Measurements from ENCODE around the gene BIN1. TPM values are rescaled to one million over a fixed set of nuclear protein-coding genes. Genes with fewer than 3 reads are reported as not detected.

The BIN1 gene
- total RNA-seq, 1 donor, result 43.9 TPM

GRCh38 chr2:127049927-127050802 is 56.8 kb downstream of the BIN1 start:
- H3K4me3 ChIP-seq (ENCODE audit: low read length), result no peak overlapping the region

DNA sequence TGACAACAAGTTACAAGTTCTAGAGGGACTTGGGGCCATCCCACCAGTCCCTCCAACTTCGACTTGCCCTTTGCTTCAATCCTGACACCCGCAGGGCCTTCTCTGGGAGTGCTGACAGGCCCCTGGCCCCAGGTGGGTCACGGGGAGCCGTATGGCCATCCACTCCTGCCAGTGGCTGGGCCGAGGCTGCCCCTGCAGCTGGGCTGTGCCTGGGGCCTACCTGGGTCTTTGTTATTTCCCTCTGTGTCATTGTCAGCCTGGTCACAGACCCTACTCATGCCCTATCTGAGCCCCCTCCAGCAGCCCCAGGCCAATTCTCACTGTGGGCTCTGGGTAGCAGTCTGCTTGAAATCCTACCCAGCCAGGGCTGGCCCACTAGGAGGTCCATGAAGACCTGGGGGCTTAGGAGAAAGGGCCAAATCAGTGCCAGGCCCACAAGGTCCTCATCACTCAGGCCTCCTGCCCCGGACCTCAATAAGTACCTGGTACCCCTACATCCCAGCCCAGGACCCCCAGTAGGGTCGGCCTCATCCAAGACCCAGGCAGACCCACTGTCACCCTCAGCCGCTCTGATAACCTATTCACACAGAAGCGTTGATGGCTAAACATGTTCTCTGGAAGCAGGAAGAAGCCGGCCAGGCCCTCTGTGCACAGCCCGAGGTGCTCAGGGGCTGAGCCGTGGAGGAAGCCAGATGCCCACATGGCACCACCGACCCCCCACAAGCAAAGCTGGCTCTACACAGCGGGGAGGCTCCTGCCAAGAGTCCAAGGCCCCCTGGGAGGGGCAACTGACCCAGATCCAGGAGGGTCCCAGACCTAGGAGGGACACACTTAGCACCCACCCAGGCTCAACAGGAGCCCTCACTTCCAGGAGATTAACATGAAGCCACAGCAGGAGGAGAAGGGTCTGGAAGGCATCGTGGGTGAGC is 57.7 kb downstream of the BIN1 start:
- Histone ChIP-seq H3K27me3 (ENCODE audit: insufficient read depth, low read length) (no peaks in the 10 kb centered on the region), H3K4me3 (ENCODE audit: low read length) (no peak overlapping the region), H3K9me3 (ENCODE audit: low read depth, low read length) (no peaks in the 10 kb centered on the region), H3K4me1 (ENCODE audit: insufficient read depth, low read length) (no peaks in the 10 kb centered on the region)

More at GRCh38 chr2:127049927-127050802, 56.8 kb downstream of the BIN1 start:
- no peaks in the 10 kb centered on the region for H3K27me3 ChIP-seq (ENCODE audit: insufficient read depth, low read length)
- no peaks in the 10 kb centered on the region for H3K9me3 ChIP-seq (ENCODE audit: low read depth, low read length)
- no peaks in the 10 kb centered on the region for H3K4me1 ChIP-seq (ENCODE audit: insufficient read depth, low read length)

DNA sequence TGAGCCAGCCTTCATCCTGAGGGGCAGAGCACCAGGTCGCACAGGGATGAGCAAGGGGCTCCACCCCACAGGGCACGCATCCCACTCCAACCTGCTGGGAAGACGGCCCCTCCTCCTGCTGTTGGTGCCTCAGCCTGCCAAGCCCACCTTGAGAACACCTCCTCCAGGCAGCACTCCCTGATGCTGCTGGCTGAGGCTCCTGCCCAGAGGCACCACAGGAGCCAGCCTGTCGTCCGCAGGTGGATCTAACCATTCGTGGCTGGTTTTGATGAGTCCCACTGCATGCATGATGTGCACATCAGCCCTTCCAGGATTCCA is 58.4 kb downstream of the BIN1 start:
- no peaks in the 10 kb centered on the region for H3K4me1 ChIP-seq (ENCODE audit: insufficient read depth, low read length)
- no peak overlapping the region for H3K4me3 ChIP-seq (ENCODE audit: low read length)
- no peaks in the 10 kb centered on the region for H3K9me3 ChIP-seq (ENCODE audit: low read depth, low read length)
- no peaks in the 10 kb centered on the region for H3K27me3 ChIP-seq (ENCODE audit: insufficient read depth, low read length)

GRCh38 chr2:127047716-127048617 is 59.0 kb downstream of the BIN1 start:
- no peaks in the 10 kb centered on the region for H3K27me3 ChIP-seq (ENCODE audit: insufficient read depth, low read length)
- H3K4me3 ChIP-seq (ENCODE audit: low read length), result no peak overlapping the region
- no peaks in the 10 kb centered on the region for H3K9me3 ChIP-seq (ENCODE audit: low read depth, low read length)
- H3K4me1 ChIP-seq (ENCODE audit: insufficient read depth, low read length), result no peaks in the 10 kb centered on the region

- H3K4me1 ChIP-seq (ENCODE audit: insufficient read depth, low read length), result no peaks in the 10 kb centered on the region
These were observed 59.9 kb downstream of the BIN1 start for GRCh38 chr2:127047054-127047453.

GRCh38 chr2:127046579-127046978 is 60.4 kb downstream of the BIN1 start:
- H3K4me3 ChIP-seq (ENCODE audit: low read length), result no peak overlapping the region
- no peaks in the 10 kb centered on the region for H3K9me3 ChIP-seq (ENCODE audit: low read depth, low read length)
- no peaks in the 10 kb centered on the region for H3K27me3 ChIP-seq (ENCODE audit: insufficient read depth, low read length)
- H3K4me1 ChIP-seq (ENCODE audit: insufficient read depth, low read length), result no peaks in the 10 kb centered on the region

More at GRCh38 chr2:127047054-127047453, 59.9 kb downstream of the BIN1 start:
- Histone ChIP-seq H3K9me3 (ENCODE audit: low read depth, low read length) (no peaks in the 10 kb centered on the region), H3K4me3 (ENCODE audit: low read length) (no peak overlapping the region), H3K27me3 (ENCODE audit: insufficient read depth, low read length) (no peaks in the 10 kb centered on the region)

- no peak overlapping the region for H3K4me3 ChIP-seq (ENCODE audit: low read length)
- H3K9me3 ChIP-seq (ENCODE audit: low read depth, low read length), result no peaks in the 10 kb centered on the region
- no peaks in the 10 kb centered on the region for H3K27me3 ChIP-seq (ENCODE audit: insufficient read depth, low read length)
- no peaks in the 10 kb centered on the region for H3K4me1 ChIP-seq (ENCODE audit: insufficient read depth, low read length)
These were observed 61.0 kb downstream of the BIN1 start for GRCh38 chr2:127045792-127046501.

- Histone ChIP-seq H3K9me3 (ENCODE audit: low read depth, low read length) (no peaks in the 10 kb centered on the region), H3K4me1 (ENCODE audit: insufficient read depth, low read length) (no peaks in the 10 kb centered on the region), H3K4me3 (ENCODE audit: low read length) (no peak overlapping the region), H3K27me3 (ENCODE audit: insufficient read depth, low read length) (no peaks in the 10 kb centered on the region)
These were observed 61.8 kb downstream of the BIN1 start for GRCh38 chr2:127044977-127045661.

- Histone ChIP-seq H3K27me3 (ENCODE audit: insufficient read depth, low read length) (no peaks in the 10 kb centered on the region), H3K4me3 (ENCODE audit: low read length) (no peak overlapping the region)
These were observed 62.7 kb downstream of the BIN1 start for GRCh38 chr2:127044165-127044718.

GRCh38 chr2:127043367-127044164 is 63.4 kb downstream of the BIN1 start:
- Histone ChIP-seq H3K4me1 (ENCODE audit: insufficient read depth, low read length) (no peaks in the 10 kb centered on the region), H3K9me3 (ENCODE audit: low read depth, low read length) (no peaks in the 10 kb centered on the region), H3K27me3 (ENCODE audit: insufficient read depth, low read length) (no peaks in the 10 kb centered on the region), H3K4me3 (ENCODE audit: low read length) (no peak overlapping the region)

More at GRCh38 chr2:127044165-127044718, 62.7 kb downstream of the BIN1 start:
- Histone ChIP-seq H3K9me3 (ENCODE audit: low read depth, low read length) (no peaks in the 10 kb centered on the region), H3K4me1 (ENCODE audit: insufficient read depth, low read length) (no peaks in the 10 kb centered on the region)

GRCh38 chr2:127041259-127041970 is 65.5 kb downstream of the BIN1 start:
- Histone ChIP-seq H3K4me1 (ENCODE audit: insufficient read depth, low read length) (no peaks in the 10 kb centered on the region), H3K4me3 (ENCODE audit: low read length) (no peak overlapping the region), H3K9me3 (ENCODE audit: low read depth, low read length) (no peaks in the 10 kb centered on the region), H3K27me3 (ENCODE audit: insufficient read depth, low read length) (no peaks in the 10 kb centered on the region)

DNA sequence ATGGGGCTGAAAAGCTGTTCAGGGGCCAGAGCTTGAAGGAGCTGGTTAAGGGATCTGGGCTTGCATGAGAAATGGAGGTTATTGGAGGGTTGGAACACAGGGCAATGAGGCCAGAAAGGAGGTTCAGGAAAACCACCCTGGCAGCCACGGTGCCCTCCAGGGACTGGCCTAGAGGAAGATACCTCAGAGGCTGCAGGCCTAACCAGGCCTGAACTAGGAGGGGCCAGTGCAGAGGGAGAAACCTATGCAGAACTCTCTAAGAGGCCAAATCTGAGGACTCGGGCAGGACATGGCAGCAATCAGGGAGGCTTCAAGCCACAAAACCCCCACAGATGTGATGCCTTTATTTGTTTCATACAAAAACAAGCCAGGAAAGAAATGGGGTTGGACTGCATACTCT is 66.8 kb downstream of the BIN1 start:
- Histone ChIP-seq H3K9me3 (ENCODE audit: low read depth, low read length) (no peaks in the 10 kb centered on the region), H3K27me3 (ENCODE audit: insufficient read depth, low read length) (no peaks in the 10 kb centered on the region), H3K4me3 (ENCODE audit: low read length) (no peak overlapping the region), H3K4me1 (ENCODE audit: insufficient read depth, low read length) (no peaks in the 10 kb centered on the region)

Measured in mononuclear cell (primary cell).